ENCODE results near the gene OR5AU1.

OR5AU1 gene

GRCh38 chr14:21191809-21192446 is 36.1 kb upstream of the OR5AU1 start:
- Histone ChIP-seq H3K9me3 (ENCODE audit: control insufficient read depth, low read length) (no peaks in the 10 kb centered on the region), H3K27me3 (ENCODE audit: control insufficient read depth, insufficient read depth, low read length) (no peaks in the 10 kb centered on the region), H3K4me1 (no peaks in the 10 kb centered on the region), H3K4me2 (ENCODE audit: low read length) (peak overlapping the region; percentile 54), H3K79me2 (no peaks in the 10 kb centered on the region), H3K4me3 (ENCODE audit: low read depth, low read length) (no peak overlapping the region), H3K27ac (no peak overlapping the region), H2AFZ (peak overlapping the region; percentile 57), H3K9ac (no peak overlapping the region), H3K36me3 (ENCODE audit: control insufficient read depth, insufficient read depth, low read length) (no peaks in the 10 kb centered on the region)
- TF ChIP-seq CTCF (IDR thresholded peaks at IDR 0.05) = no peak

DNA sequence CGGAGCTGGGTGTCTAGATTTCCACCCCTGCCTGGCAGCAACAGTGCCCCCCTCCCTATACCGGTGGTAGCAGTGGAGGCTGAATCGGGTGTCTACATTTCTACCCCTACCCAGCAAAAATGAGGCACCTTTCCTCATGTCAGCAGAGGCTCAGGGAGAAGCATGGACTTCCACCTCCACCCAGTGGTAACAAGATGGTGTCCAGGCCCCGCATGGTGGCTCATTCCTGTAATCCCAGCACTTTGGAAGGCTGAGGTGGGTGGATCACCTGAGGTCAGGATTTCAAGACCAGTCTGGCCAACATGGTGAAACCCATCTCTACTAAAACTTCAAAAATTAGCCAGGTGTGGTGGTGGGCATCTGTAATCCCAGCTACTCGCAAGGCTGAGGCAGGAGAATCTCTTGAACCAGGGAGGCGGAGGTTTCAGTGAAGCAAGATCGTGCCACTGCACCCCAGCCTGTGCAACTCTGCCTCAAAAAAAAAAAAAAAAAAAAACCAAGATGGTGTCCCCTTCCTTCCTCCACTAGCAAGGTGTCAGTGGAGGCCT is 35.5 kb upstream of the OR5AU1 start:
- no peak overlapping the region for H3K4me3 ChIP-seq (ENCODE audit: low read depth, low read length)
- no peak overlapping the region for H3K9ac ChIP-seq
- no peak overlapping the region for H3K4me2 ChIP-seq (ENCODE audit: low read length)

DNA sequence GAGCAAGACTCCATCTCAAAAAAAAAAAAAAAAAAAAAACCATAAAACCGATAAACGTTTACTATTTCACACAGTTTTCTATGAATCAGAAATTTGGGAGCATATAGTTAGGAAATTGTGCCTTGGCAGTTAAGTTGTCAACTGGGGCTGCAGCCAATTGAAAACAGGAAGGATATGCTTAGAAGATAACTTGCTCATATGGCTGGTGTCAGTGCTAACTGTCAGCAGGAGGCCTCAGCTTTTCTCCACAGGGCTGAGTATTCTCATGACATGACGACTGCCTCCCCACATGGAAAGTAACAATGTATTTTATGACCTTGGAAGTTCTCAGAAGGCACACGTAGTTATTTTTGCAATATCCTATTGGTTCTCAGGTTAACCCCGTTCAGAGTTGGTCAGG is 29.6 kb upstream of the OR5AU1 start:
- Histone ChIP-seq H3K4me1 (no peaks in the 10 kb centered on the region), H3K36me3 (ENCODE audit: control insufficient read depth, insufficient read depth, low read length) (no peaks in the 10 kb centered on the region), H3K4me3 (ENCODE audit: low read depth, low read length) (no peak overlapping the region), H3K79me2 (no peaks in the 10 kb centered on the region), H3K4me2 (ENCODE audit: low read length) (no peak overlapping the region), H3K27ac (no peak overlapping the region), H3K9me3 (ENCODE audit: control insufficient read depth, low read length) (no peaks in the 10 kb centered on the region), H2AFZ (no peak overlapping the region), H3K27me3 (ENCODE audit: control insufficient read depth, insufficient read depth, low read length) (no peaks in the 10 kb centered on the region), H3K9ac (no peak overlapping the region)
- no peak for TF ChIP-seq CTCF (IDR thresholded peaks at IDR 0.05)

More for the DNA sequence above, 35.5 kb upstream of the OR5AU1 start:
- TF ChIP-seq CTCF (IDR thresholded peaks at IDR 0.05) = no peak
- H3K9me3 ChIP-seq (ENCODE audit: control insufficient read depth, low read length) = no peaks in the 10 kb centered on the region
- no peaks in the 10 kb centered on the region for H3K4me1 ChIP-seq
- H3K27me3 ChIP-seq (ENCODE audit: control insufficient read depth, insufficient read depth, low read length) = no peaks in the 10 kb centered on the region
- no peaks in the 10 kb centered on the region for H3K79me2 ChIP-seq
- no peaks in the 10 kb centered on the region for H3K36me3 ChIP-seq (ENCODE audit: control insufficient read depth, insufficient read depth, low read length)
- no peak overlapping the region for H3K27ac ChIP-seq
- H2AFZ ChIP-seq = peak overlapping the region; percentile 57

- Histone ChIP-seq H3K9ac (no peak overlapping the region), H3K27me3 (ENCODE audit: control insufficient read depth, insufficient read depth, low read length) (no peaks in the 10 kb centered on the region), H3K4me2 (ENCODE audit: low read length) (no peak overlapping the region), H3K36me3 (ENCODE audit: control insufficient read depth, insufficient read depth, low read length) (no peaks in the 10 kb centered on the region), H3K4me3 (ENCODE audit: low read depth, low read length) (no peak overlapping the region), H3K27ac (no peak overlapping the region), H2AFZ (no peak overlapping the region), H3K4me1 (no peaks in the 10 kb centered on the region), H3K9me3 (ENCODE audit: control insufficient read depth, low read length) (no peaks in the 10 kb centered on the region), H3K79me2 (no peaks in the 10 kb centered on the region)
- no peak for TF ChIP-seq CTCF (IDR thresholded peaks at IDR 0.05)
Observed at GRCh38 chr14:21184254-21184653, 28.4 kb upstream of the OR5AU1 start.

- H3K4me1 ChIP-seq = no peaks in the 10 kb centered on the region
- no peaks in the 10 kb centered on the region for H3K9me3 ChIP-seq (ENCODE audit: control insufficient read depth, low read length)
- H3K4me3 ChIP-seq (ENCODE audit: low read depth, low read length) = no peak overlapping the region
- no peak overlapping the region for H3K4me2 ChIP-seq (ENCODE audit: low read length)
- no peaks in the 10 kb centered on the region for H3K36me3 ChIP-seq (ENCODE audit: control insufficient read depth, insufficient read depth, low read length)
- H3K79me2 ChIP-seq = no peaks in the 10 kb centered on the region
- TF ChIP-seq CTCF (IDR thresholded peaks at IDR 0.05) = no peak
- H3K27ac ChIP-seq = no peak overlapping the region
- no peaks in the 10 kb centered on the region for H3K27me3 ChIP-seq (ENCODE audit: control insufficient read depth, insufficient read depth, low read length)
- H3K9ac ChIP-seq = no peak overlapping the region
- no peak overlapping the region for H2AFZ ChIP-seq
Observed at GRCh38 chr14:21182166-21182565, 26.3 kb upstream of the OR5AU1 start.

All from parathyroid adenoma (tissue), 2 donors.